Lower lobe of right lung (tissue), 2 donors: ENCODE data around the gene DYRK4. TPM values are rescaled to one million over a fixed set of nuclear protein-coding genes. Genes with fewer than 3 reads are reported as not detected.

Experiments
- ATAC-seq, 2 donors: fragments of 200-7000 bp; cut with Tn5 transposase; one replicate each; pipeline ENCODE4 v1.9.1; 2020 to 2022; ENCODE audit warnings: mild to moderate bottlenecking in 2 of 2, moderate library complexity in 2 of 2
- DNase-seq: peaks from one replicate; pipeline ENCODE4 v3.0.0-alpha.2; 2020
- H3K27ac ChIP-seq: fragments of 200-600 bp; one replicate; pipeline ENCODE4 v1.8.0; 2022
- H3K27me3 ChIP-seq: fragments of 200-600 bp; one replicate; pipeline ENCODE4 v1.8.0; 2022; ENCODE audit warnings: low read depth
- H3K36me3 ChIP-seq: fragments of 200-600 bp; one replicate; pipeline ENCODE4 v1.8.0; 2022; ENCODE audit warnings: mild to moderate bottlenecking
- H3K4me1 ChIP-seq: fragments of 200-600 bp; one replicate; pipeline ENCODE4 v1.8.0; 2022
- H3K4me3 ChIP-seq: fragments of 200-600 bp; one replicate; pipeline ENCODE4 v1.8.0; 2022; ENCODE audit warnings: mild to moderate bottlenecking
- H3K9me3 ChIP-seq: fragments of 200-600 bp; one replicate; pipeline ENCODE4 v1.8.0; 2022
- CTCF ChIP-seq: fragments of 200-600 bp; IDR thresholded peaks from one replicate; pipeline ENCODE4 v1.8.0; 2022; ENCODE audit warnings: antibody characterized with exemption, mild to moderate bottlenecking
- intact Hi-C: fragments of 100-400 bp; cut with DNase I; formaldehyde crosslinking; loops from one replicate; pipeline ENCODE4 v1.11.0; 2022
- total RNA-seq: library from RNA; stranded (reverse); fragmentation: NEBNext Ultra II Directional; extraction: Animal tissue kit (Norgen Biotek cat#: 25700); gene quantifications from one replicate; pipeline ENCODE4 v1.2.1, GENCODE V29; 2021
- donor health status: DM: no; HTN: yes; CAD: no; lungs with severe emphysema.

Gene DYRK4
- total RNA-seq, 1 donor from 2014 or later: 41.4 TPM

- H3K27me3 ChIP-seq: no peaks in the 10 kb centered on the region
- peak within 1 kb of the TSS; percentile 91 for H3K27ac ChIP-seq
- H3K36me3 ChIP-seq: no peaks in the 10 kb centered on the region
- DNase-seq (peak; percentile 85), ATAC-seq (peak; percentile 96 to 99)
- TF ChIP-seq CTCF: no peak
- H3K4me3 ChIP-seq: peak within 1 kb of the TSS; percentile 88
- intact Hi-C loops: no loop called here
- peaks cover 33% of the 10 kb centered on the region for H3K4me1 ChIP-seq
- H3K9me3 ChIP-seq: no peaks in the 10 kb centered on the region
These were observed 86.7 kb downstream of the DYRK4 start, which contains the start of the genes AKAP3 and NDUFA9 for GRCh38 chr12:4648501-4649357. AKAP3 (minus strand) TSS chr12:4649051; CDS start chr12:4638196, 10,855 bp downstream. NDUFA9 (plus strand) TSS chr12:4649114; CDS start chr12:4649127, 13 bp downstream.

- no peak for ATAC-seq
- DNase-seq: no peak
- Histone ChIP-seq H3K36me3 (peaks cover 2% of the 10 kb centered on the region), H3K4me1 (peaks cover 33% of the 10 kb centered on the region), H3K27me3 (no peaks in the 10 kb centered on the region), H3K9me3 (no peaks in the 10 kb centered on the region), H3K27ac (peak overlapping the region; percentile 91), H3K4me3 (peak overlapping the region; percentile 88)
- intact Hi-C loops: no loop called here
- TF ChIP-seq CTCF: no peak
These were observed 87.3 kb downstream of the DYRK4 start for GRCh38 chr12:4649358-4649661.

GRCh38 chr12:4653257-4653656 is 91.2 kb downstream of the DYRK4 start:
- intact Hi-C loops: no loop called here
- no peak overlapping the region for H3K27ac ChIP-seq
- peaks cover 42% of the 10 kb centered on the region for H3K36me3 ChIP-seq
- DNase-seq (no peak), ATAC-seq (no peak)
- no peak overlapping the region for H3K4me3 ChIP-seq
- TF ChIP-seq CTCF: no peak
- peaks cover 28% of the 10 kb centered on the region for H3K4me1 ChIP-seq
- no peaks in the 10 kb centered on the region for H3K27me3 ChIP-seq
- H3K9me3 ChIP-seq: no peaks in the 10 kb centered on the region

GRCh38 chr12:4653691-4654090 is 91.7 kb downstream of the DYRK4 start:
- H3K27me3 ChIP-seq: no peaks in the 10 kb centered on the region
- no peak for TF ChIP-seq CTCF
- H3K27ac ChIP-seq: no peak overlapping the region
- intact Hi-C loops: no loop called here
- no peak for ATAC-seq
- peaks cover 46% of the 10 kb centered on the region for H3K36me3 ChIP-seq
- no peak overlapping the region for H3K4me3 ChIP-seq
- H3K4me1 ChIP-seq: peaks cover 26% of the 10 kb centered on the region
- DNase-seq: no peak
- H3K9me3 ChIP-seq: no peaks in the 10 kb centered on the region

Other genes with a start within 250 kb of the DYRK4 start
- gene TIGAR, start 241.0 kb upstream of the DYRK4 start, total RNA-seq: 18.6 TPM
- not detected for gene FGF23, start 182.5 kb upstream of the DYRK4 start, total RNA-seq
- not detected for gene FGF6, start 116.4 kb upstream of the DYRK4 start, total RNA-seq
- gene RAD51AP1, start 23.3 kb upstream of the DYRK4 start, total RNA-seq: 3.7 TPM
- gene AKAP3, start 86.8 kb downstream of the DYRK4 start, total RNA-seq: 3.2 TPM
- gene NDUFA9, start 86.9 kb downstream of the DYRK4 start, total RNA-seq: 68.5 TPM
- 0.77 TPM for gene GALNT8, start 158.2 kb downstream of the DYRK4 start, total RNA-seq